HG03558 (cell line): ENCODE measurements around the gene RGS1.

Experiments used
- ATAC-seq: cut with Tn5 transposase; IDR thresholded peaks from one replicate; pipeline ENCODE4 v1.9.1; 2021; ENCODE audit warnings: moderate number of reproducible peaks; ENCODE audit not compliant: unreplicated experiment; ENCODE audit errors: extremely low read depth

The RGS1 gene

DNA sequence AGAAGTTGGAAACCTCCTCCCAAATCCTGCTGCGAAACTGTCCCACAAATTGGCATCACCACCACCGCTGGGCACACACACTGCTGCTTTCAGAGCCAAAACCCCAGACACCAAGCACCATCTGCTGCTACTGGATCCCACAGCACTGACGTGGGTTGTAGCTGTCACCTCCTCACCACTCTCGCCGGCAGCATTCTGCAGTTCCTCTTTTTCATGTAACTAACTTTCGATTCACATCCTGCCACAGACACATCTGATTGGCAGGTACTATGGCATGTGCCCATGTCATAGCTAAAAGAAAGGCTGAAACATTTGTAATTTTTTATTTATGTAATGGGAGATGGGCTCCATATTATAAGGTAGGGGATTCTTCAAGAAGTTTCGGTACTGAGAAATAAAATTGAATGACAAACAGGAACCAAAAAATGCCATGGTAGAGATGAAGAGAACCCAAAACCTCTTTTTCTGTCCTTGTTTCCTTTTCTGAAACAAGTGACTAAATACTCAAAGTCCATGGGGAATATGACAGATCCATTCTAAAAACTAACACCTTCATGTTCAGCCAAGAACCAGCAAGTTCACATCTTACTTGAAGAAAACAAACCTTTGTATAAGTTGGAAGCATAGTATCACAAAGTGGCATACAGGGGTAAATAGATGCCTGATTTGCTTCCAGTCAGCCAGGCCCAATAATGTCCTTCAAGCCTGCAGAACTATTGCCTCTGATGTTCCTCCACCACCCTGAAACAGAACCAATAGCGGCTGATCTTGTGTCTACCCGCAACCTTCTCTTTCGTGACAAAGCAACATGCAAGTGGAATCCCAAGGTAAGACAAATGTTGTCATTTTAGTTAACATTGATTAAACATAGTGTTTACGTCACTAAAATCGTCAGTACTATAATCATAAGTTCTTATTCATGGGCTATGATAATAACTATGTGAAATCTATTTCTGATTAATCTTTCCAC, 33.8 kb downstream of the RGS1 start:
- peak; percentile 98 for ATAC-seq

DNA sequence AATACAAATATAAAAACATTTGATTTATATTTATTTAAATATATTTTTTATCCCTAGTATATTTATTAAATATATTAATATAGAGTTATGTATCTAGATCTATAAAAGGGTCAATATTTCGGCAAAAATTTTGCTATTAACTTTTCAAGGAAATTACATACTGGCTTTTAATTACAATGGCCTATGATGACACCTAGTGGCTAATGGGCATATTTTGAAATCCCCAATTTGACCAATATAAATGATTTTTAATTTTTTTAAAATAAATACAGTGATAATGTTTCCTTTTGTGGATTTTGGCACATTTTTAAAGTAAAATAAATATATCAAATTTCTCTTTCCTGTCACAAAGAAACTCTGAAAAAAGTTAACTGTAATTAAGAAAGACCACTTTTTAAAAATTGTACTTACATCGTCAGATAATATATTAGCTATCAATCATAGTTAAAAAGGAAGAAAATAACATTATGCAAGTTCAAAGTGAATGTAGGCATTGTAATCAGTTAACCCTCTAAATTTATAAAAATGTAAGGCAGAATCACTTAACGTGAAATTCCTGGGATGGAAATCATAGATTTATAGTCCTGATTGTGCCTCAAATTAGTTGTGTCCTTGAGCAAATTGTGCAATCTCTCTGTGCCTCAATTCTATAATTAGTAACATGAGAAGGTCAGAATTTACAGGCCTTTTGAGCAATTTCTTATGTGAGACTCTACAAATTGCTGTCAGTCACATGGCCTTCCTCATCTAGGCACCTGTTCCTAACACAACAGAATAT, 34.7 kb downstream of the RGS1 start:
- ATAC-seq: no peak

DNA sequence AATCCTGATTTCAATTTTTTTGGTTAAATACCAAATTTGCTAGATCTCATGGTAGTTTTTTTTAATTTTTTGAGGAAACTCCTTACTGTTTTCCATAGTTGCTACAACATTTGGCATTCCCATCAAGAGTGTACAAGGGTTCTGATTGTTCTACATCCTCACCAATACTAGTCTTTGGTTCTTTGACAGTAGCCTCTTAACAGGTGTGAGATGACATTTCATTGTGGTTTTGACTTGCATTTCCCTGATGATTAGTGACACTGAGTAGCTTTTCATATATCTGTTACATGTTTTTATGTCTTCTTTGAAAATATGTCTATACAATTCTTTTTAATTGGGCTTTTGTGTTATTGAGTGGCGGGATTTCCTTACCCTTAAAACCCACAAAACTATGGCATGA, 39.5 kb downstream of the RGS1 start:
- ATAC-seq: no peak

DNA sequence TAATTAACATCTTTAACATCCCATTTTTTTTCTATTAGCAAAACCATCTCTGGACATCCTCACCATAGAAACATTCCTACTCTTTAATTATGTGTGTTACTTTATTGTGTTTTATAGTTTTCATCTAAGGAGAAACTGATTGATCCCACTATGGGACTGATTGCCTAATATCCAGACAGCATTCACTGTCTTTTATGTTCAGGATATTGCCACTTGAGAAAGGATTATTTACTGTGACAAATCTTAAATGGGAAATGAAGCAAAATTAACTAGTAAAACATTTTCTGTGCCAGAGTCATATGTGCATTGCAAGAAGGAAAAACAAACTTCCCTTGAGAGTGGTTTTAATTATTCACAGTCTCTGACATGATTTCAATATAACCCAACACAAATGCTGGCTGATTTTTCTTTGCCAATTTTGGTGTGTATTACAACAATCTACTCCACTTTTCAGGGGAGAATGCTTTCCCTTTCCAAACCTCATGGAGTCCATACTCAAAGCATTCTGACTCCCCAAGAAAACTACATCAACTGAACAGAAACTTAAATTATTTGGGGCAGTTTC, 44.6 kb downstream of the RGS1 start:
- ATAC-seq: no peak

DNA sequence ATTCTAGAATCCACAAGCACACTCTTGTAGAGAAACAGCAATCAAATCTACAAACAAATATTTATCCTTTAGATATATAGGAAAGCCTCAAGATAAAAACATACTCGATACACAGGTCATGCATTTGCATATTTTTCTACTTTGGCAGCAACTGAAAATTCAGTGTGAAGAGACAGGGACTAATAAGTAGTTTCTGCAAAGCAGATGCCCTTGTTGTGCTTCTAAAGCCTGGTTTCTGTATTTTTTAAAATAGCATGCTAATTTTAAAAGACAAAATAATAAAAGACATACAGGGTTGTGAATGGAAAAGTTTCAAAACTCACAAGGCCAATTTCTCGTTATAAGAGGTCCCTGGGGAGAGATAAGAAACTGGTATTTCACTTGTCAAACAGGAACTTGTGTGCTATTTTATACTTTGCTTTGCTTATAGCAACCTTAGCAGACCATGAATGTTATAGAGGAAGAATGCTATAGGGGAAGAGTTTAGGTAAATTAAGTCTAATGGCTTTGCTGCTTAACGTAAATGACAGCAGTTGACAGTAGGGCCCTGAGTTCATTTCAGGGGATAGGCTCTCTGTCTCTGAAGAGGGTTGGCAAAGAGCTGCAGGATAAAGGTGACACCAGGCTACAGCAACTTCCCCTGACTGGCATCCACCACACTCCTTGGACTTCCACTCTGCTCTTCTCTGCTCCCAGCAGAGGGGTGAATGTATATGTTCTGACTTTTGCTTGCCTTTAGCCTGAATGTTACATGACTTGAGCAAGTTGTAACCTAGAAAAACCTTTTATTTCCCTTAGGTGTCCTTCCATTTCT, 51.0 kb downstream of the RGS1 start:
- ATAC-seq: peak; percentile 93

DNA sequence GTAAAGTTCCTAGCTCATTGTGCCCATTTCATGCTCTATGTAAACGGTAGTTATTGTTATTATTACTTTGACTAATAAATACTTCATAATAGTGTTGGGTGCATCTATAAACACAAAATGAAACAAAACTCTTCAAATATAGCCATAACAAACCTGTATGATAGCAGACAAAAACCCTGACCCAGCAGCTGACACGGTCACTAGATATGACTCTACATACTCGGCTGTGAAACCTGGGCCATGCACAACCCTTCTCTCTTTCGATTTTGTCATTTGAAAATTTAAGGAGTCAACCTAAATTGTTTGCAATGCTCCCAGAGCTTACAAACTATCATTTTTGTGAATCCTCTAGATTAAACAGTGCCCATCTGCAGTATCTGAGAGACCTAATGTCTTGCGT, 52.3 kb downstream of the RGS1 start:
- ATAC-seq: no peak

DNA sequence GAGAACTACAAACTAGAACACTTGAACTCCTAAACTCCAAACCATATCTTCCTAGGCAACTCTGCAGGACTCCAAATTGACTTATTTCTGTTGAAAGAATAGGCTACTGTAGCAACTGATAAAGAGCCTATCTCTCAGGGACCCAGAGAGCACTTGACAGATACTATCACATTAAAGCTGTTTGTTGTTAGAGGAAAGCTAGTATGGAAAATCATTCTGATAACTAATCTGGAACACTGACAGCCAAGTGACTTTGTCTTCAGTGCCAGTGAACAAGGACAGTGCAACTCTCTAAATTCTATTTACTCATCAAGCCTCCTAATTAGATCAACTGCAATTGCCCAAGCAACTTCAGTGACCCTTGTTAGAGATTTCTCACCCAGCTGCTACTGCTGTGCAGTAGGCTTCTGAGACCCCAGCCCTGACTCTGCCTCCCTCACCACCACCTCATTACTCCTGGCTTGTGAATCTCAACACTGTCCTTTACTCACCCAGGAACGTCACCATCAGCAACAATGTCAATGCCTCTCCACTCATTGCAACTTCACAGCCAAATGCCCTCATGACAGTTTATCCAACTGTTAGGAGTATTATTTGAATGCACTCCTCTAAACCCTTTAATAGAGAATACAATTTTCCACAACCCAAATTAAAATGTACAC, 53.0 kb downstream of the RGS1 start:
- ATAC-seq: no peak

DNA sequence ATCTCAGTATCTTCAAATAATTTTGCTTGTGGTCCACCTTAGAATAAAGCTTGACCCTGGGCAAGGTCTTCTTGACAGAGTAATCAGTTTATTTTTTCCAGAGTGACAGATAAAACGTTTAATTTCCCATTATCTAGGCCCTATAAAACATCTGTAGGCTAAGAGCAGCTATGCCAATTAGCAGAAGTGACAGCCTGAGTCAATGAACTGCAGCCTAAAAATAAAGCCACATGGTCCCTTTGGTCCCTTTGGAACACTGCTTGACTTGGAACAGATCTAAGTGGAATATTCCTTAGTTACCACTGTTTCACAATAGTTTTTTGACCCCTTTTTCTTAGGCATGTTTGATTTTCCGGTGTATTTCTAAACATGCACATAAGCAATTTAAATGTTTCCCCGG, 54.0 kb downstream of the RGS1 start:
- no peak for ATAC-seq
